IMR-90 (cell line): ENCODE results near the gene DOCK1. TPM values are rescaled to one million over a fixed set of nuclear protein-coding genes. Genes with fewer than 3 reads are reported as not detected.

Experiments
- ATAC-seq: fragments of 200-7000 bp; cut with Tn5 transposase; 2 replicates; pipeline ENCODE4 v1.9.1; 2020; ENCODE audit warnings: low read depth, mild to moderate bottlenecking, moderate library complexity
- BruUV-seq: library from RNA; stranded (reverse); fragments of 400-500 nt; replicated peaks from 2 replicates; lab custom pipeline; 2021; lab: Mats Ljungman, UMichigan
- CTCF ChIA-PET: fragments of 300-600 bp; formaldehyde crosslinking; extraction: SDS; loops from one replicate; lab custom pipeline; 2021; ENCODE audit warnings: antibody characterized with exemption; lab: Yijun Ruan, JAX
- POLR2A ChIA-PET: fragments of 300-600 bp; sonication (Branson Sonifier 250); formaldehyde crosslinking; loops from one replicate; lab custom pipeline; 2022; ENCODE audit warnings: antibody characterized with exemption; ENCODE audit not compliant: unreplicated experiment; lab: Charles Lee
- DNase-seq: peaks from one replicate; pipeline ENCODE4 v3.0.0; 2013
- H2AFZ ChIP-seq: replicated peaks from 2 replicates; pipeline ENCODE3; 2013; ENCODE audit warnings: low read length, mild to moderate bottlenecking; ENCODE audit not compliant: poor library complexity
- H2AK5ac ChIP-seq: 2 replicates; pipeline ENCODE4 v1.6.1; 2013; ENCODE audit warnings: low read depth, low read length, inconsistent platforms
- H2AK9ac ChIP-seq: replicated peaks from 2 replicates; pipeline ENCODE3; 2013; ENCODE audit warnings: mild to moderate bottlenecking, low read depth, low read length, moderate library complexity; ENCODE audit not compliant: poor library complexity
- H2BK120ac ChIP-seq: 2 replicates; pipeline ENCODE4 v1.6.1; 2013; ENCODE audit warnings: low read depth, low read length, inconsistent platforms
- H2BK15ac ChIP-seq: 3 replicates; pipeline ENCODE4 v1.6.1; 2013; ENCODE audit warnings: low read depth, low read length, inconsistent platforms
- H2BK20ac ChIP-seq: 2 replicates; pipeline ENCODE4 v1.6.1; 2013; ENCODE audit warnings: low read depth, mild to moderate bottlenecking, inconsistent platforms, low read length, moderate library complexity
- H2BK5ac ChIP-seq: 2 replicates; pipeline ENCODE4 v1.6.1; 2013; ENCODE audit warnings: mild to moderate bottlenecking, low read depth, low read length, inconsistent platforms; ENCODE audit not compliant: poor library complexity, severe bottlenecking
- H3K14ac ChIP-seq: replicated peaks from 2 replicates; pipeline ENCODE4 v1.6.1; 2013; ENCODE audit warnings: low read depth, low read length, inconsistent platforms
- H3K18ac ChIP-seq: 2 replicates; pipeline ENCODE4 v1.6.1; 2013; ENCODE audit warnings: low read depth, low read length, control low read depth
- H3K23ac ChIP-seq: 2 replicates; pipeline ENCODE4 v1.6.1; 2013; ENCODE audit warnings: low read depth, low read length, inconsistent platforms
- H3K27ac ChIP-seq: 2 replicates; pipeline ENCODE4 v1.5.1; 2013; ENCODE audit warnings: mild to moderate bottlenecking, control low read depth, low read length; ENCODE audit not compliant: insufficient read depth
- H3K27me3 ChIP-seq: 2 replicates; pipeline ENCODE4 v1.6.1; 2013; ENCODE audit warnings: low read length; ENCODE audit not compliant: control insufficient read depth, insufficient read depth
- H3K36me3 ChIP-seq: 2 replicates; pipeline ENCODE4 v1.6.1; 2013; ENCODE audit warnings: low read length, mixed read lengths; ENCODE audit not compliant: control insufficient read depth, insufficient read depth
- H3K4ac ChIP-seq: 2 replicates; pipeline ENCODE4 v1.6.1; 2013; ENCODE audit warnings: low read depth, low read length, inconsistent platforms
- H3K4me1 ChIP-seq: 2 replicates; pipeline ENCODE4 v1.6.1; 2013; ENCODE audit warnings: low read length, mixed read lengths; ENCODE audit not compliant: control insufficient read depth, insufficient read depth
- H3K4me2 ChIP-seq: 2 replicates; pipeline ENCODE4 v1.6.1; 2013; ENCODE audit warnings: low read depth, mild to moderate bottlenecking, control low read depth, low read length, moderate library complexity
- H3K4me3 ChIP-seq: 2 replicates; pipeline ENCODE4 v1.5.1; 2013; ENCODE audit warnings: low read depth, mild to moderate bottlenecking, control low read depth, low read length, moderate library complexity; ENCODE audit not compliant: insufficient read depth
- H3K56ac ChIP-seq: 2 replicates; pipeline ENCODE4 v1.6.1; 2013; ENCODE audit warnings: low read length, inconsistent platforms; ENCODE audit not compliant: insufficient read depth; ENCODE audit errors: extremely low read depth
- H3K79me1 ChIP-seq, 2 experiments: 2 replicates each; pipeline ENCODE4 v1.6.1; 2013; ENCODE audit warnings: low read length in 2 of 2, inconsistent platforms in 1 of 2, low read depth in 1 of 2
- H3K9ac ChIP-seq: 2 replicates; pipeline ENCODE4 v1.6.1; 2013; ENCODE audit warnings: low read depth, low read length, control low read depth
- H3K9me1 ChIP-seq: 2 replicates; pipeline ENCODE4 v1.6.1; 2013; ENCODE audit warnings: low read length, inconsistent platforms; ENCODE audit not compliant: insufficient read depth
- H3K9me3 ChIP-seq: 2 replicates; pipeline ENCODE4 v1.6.1; 2013; ENCODE audit warnings: low read length; ENCODE audit not compliant: control insufficient read depth, insufficient read depth
- H4K20me1 ChIP-seq: 2 replicates; pipeline ENCODE4 v1.6.1; 2013; ENCODE audit warnings: low read length, inconsistent platforms; ENCODE audit not compliant: insufficient read depth
- H4K5ac ChIP-seq: 2 replicates; pipeline ENCODE4 v1.6.1; 2013; ENCODE audit warnings: mild to moderate bottlenecking, low read depth, low read length, control low read depth
- H4K8ac ChIP-seq, 2 experiments: 2 replicates each; pipeline ENCODE4 v1.6.1; 2013; ENCODE audit warnings: low read depth in 2 of 2, low read length in 2 of 2, control low read depth in 1 of 2, inconsistent platforms in 1 of 2
- H4K91ac ChIP-seq: 2 replicates; pipeline ENCODE4 v1.6.1; 2013; ENCODE audit warnings: low read depth, low read length, inconsistent platforms; ENCODE audit not compliant: insufficient read depth
- CEBPB ChIP-seq: IDR thresholded peaks from 2 replicates; pipeline ENCODE4 v1.6.1; 2012; ENCODE audit warnings: low read depth, low read length, improper control_type of control experiment
- FOS ChIP-seq: fragments of 150-350 bp; IDR thresholded peaks from 2 replicates; pipeline ENCODE4 v1.6.1; 2016; ENCODE audit warnings: low read depth, low read length
- MXI1 ChIP-seq: IDR thresholded peaks from 2 replicates; pipeline ENCODE4 v1.6.1; 2012; ENCODE audit warnings: low read depth, mild to moderate bottlenecking, low read length, moderate library complexity, borderline replicate concordance
- POLR2A ChIP-seq: IDR thresholded peaks from 2 replicates; pipeline ENCODE4 v1.6.1; 2012; ENCODE audit warnings: mild to moderate bottlenecking, low read depth, low read length
- RCOR1 ChIP-seq: IDR thresholded peaks from 2 replicates; pipeline ENCODE4 v1.6.1; 2012; ENCODE audit warnings: mild to moderate bottlenecking, low read length, improper control_type of control experiment; ENCODE audit not compliant: insufficient replicate concordance
- WGBS, 2 experiments: methylation state at CpG; one replicate each; pipeline versions ENCODE4 v1.1.5 to v1.1.7; 2013; ENCODE audit warnings: missing lambda C conversion rate in 2 of 2; ENCODE audit not compliant: insufficient read length in 1 of 2; ENCODE audit errors: extremely low coverage in 2 of 2; 5-methylcytosine and 5-hydroxymethylcytosine counted together
- dilution Hi-C: fragments of 300-500 bp; cut with HindIII; formaldehyde crosslinking; loops from one replicate; pipeline ENCODE4 v1.14.3; 2018; ENCODE audit warnings: low sequenced_read_pairs; ENCODE audit not compliant: unreplicated experiment
- in situ Hi-C: fragments of 300-500 bp; cut with MboI; formaldehyde crosslinking; loops from 3 replicates; pipeline ENCODE4 v1.14.3; 2019; ENCODE audit warnings: low sequenced_read_pairs, inconsistent platforms, mixed read lengths
- intact Hi-C: fragments of 100-400 bp; cut with micrococcal nuclease; formaldehyde crosslinking; loops from 2 replicates; pipeline ENCODE4 v1.10.0; 2022
- polyA plus RNA-seq, 3 experiments: library from polyadenylated mRNA; depleted of rRNA; stranded (reverse); fragments of >200 nt; gene quantifications; 2 replicates each; pipeline ENCODE4 v1.2.3, GENCODE V29; 2012; ENCODE audit warnings: low replicate concordance in 1 of 3
- total RNA-seq: library from RNA; depleted of rRNA; stranded (reverse); fragments of >200 nt; gene quantifications from 2 replicates; pipeline ENCODE4 v1.2.3, GENCODE V29; 2012

Gene DOCK1
- total and polyA plus RNA-seq, 2 of the 4 experiments (the other 2 are of a cell fraction) = 28.2 to 71.0 TPM

GRCh38 chr10:126950401-126951105 lies 45.3 kb downstream of the DOCK1 start:
- WGBS, 2 experiments = 100% methylated on average over 4 of the region's 8 CpGs; no CpG with 5 or more reads in 1 of the 2 experiments
- dilution Hi-C loops = no loop called here

More at GRCh38 chr10:126950401-126951105, 45.3 kb downstream of the DOCK1 start:
- peaks cover 6% of the 10 kb centered on the region for H3K36me3 ChIP-seq
- no TSS peak for BruUV-seq
- no peak overlapping the region for H2BK120ac ChIP-seq
- H3K18ac ChIP-seq = no peak overlapping the region
- H2BK20ac ChIP-seq = no peak overlapping the region
- no peak for DNase-seq
- no peak overlapping the region for H2AK5ac ChIP-seq
- H3K56ac ChIP-seq = no peak overlapping the region
- peaks cover 84% of the 10 kb centered on the region for H4K20me1 ChIP-seq
- POLR2A ChIA-PET = no interaction called here
- no peaks in the 10 kb centered on the region for H3K27me3 ChIP-seq
- no peak overlapping the region for H3K4me3 ChIP-seq
- in situ Hi-C loops = no loop called here
- no peak overlapping the region for H4K91ac ChIP-seq
- no peaks in the 10 kb centered on the region; the same call in 1 of the 2 replicates for H3K9me3 ChIP-seq
- intact Hi-C loops = no loop called here
- no peak overlapping the region for H3K14ac ChIP-seq
- no peak overlapping the region for H3K4ac ChIP-seq
- H3K4me1 ChIP-seq = no peaks in the 10 kb centered on the region
- no peak overlapping the region for H2AFZ ChIP-seq
- CTCF ChIA-PET = no interaction called here
- H3K79me1 ChIP-seq = peaks cover 24 to 76% of the 10 kb centered on the region in 2 experiments
- no peak overlapping the region for H4K8ac ChIP-seq
- no peak overlapping the region for H3K4me2 ChIP-seq
- no peak overlapping the region for H3K27ac ChIP-seq
- H3K9me1 ChIP-seq = peaks cover 5% of the 10 kb centered on the region; the same call in 1 of the 2 replicates
- no peak for TF ChIP-seq FOS
- TF ChIP-seq RCOR1 = no peak
- no peak for TF ChIP-seq POLR2A
- TF ChIP-seq MXI1 = no peak
- TF ChIP-seq CEBPB = no peak
- H2BK5ac ChIP-seq = no peak overlapping the region
- no peak overlapping the region for H3K23ac ChIP-seq
- no peak overlapping the region for H4K5ac ChIP-seq
- H2BK15ac ChIP-seq = no peak overlapping the region
- H2AK9ac ChIP-seq = no peak overlapping the region
- ATAC-seq = no peak
- H3K9ac ChIP-seq = no peak overlapping the region
